ENCODE results near the gene PAH. TPM values are rescaled to one million over a fixed set of nuclear protein-coding genes. Genes with fewer than 3 reads are reported as not detected.
"Not testable (repeated sequence)": the region's sequence is repeated elsewhere in the genome, so short reads cannot be mapped to it uniquely, and the experiment has no call there.

The PAH gene
- polyA plus RNA-seq, 3 donors from 2014 or later = not detected

DNA sequence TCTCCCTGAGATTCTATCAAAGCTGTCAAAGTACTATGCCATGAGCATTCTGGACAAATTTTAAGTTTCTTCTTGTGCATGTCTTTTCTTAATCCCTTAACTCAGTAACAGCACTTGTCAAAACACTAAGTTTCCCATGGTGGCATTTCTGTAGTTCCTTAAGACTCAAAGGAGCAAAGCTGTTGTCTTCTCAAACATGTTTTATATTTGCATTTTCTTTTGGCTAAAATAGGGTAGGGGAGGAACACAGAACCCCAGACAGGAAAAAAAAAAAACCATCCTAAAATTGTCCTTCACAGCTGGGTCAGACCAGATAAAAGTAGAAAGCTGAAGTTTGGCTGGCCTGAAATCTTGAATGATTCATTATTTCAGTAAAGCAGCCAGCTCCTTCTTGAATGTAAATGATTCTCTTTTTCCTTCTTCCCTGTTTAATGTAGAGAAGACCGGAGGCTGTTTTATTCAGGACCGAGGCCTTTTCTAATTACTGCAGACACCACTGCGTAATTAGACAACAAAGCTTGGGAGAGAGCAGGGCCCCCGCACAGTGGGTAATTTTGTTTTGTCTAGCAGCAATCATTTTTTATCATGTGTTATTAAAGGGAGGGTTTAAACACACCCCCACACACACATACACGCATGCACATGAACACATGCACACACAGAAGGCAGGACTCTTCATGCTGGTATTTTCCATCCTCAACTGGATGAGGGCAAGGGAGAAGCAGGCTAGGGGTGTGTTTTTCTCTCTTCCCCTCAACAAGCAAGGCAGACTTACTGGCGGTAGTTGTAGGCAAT is 51.0 kb downstream of the PAH start:
- Mint-ChIP-seq H3K27ac (no peak overlapping the region), H3K4me3 (no peak overlapping the region), H3K36me3 (no peaks in the 10 kb centered on the region), H3K27me3 (ENCODE audit: low read depth in 3 of 3) (peaks cover 1 to 3% (median 2%) of the 10 kb centered on the region in 3 donors), H3K4me1 (no peaks in the 10 kb centered on the region), H3K9me3 (no peaks in the 10 kb centered on the region)
- DNase-seq = no peak

DNA sequence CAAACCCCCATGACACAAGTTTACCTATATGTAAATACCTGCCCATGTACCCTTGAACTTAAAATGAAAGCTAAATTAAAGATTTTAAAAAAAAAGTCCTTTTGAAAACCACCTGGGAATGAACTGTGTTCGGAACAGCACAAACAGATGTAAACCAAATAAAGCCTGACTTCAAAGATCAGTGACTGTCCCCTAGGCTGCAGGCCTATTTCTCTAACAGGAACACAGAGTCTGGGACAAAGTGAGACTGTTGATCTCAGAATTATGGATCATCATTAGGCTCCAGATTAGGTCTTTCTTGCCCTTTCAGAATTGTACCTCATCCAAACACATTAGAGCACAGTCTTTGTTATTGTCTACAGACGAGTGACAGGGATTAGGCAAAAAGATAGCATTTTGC is 54.6 kb downstream of the PAH start:
- Mint-ChIP-seq H3K9me3 (peaks cover 0 to 3% (median 0%) of the 10 kb centered on the region in 6 donors), H3K4me3 (no peak overlapping the region), H3K27me3 (ENCODE audit: low read depth in 3 of 3) (peaks cover under 1 to 4% (median 3%) of the 10 kb centered on the region in 3 donors)

DNA sequence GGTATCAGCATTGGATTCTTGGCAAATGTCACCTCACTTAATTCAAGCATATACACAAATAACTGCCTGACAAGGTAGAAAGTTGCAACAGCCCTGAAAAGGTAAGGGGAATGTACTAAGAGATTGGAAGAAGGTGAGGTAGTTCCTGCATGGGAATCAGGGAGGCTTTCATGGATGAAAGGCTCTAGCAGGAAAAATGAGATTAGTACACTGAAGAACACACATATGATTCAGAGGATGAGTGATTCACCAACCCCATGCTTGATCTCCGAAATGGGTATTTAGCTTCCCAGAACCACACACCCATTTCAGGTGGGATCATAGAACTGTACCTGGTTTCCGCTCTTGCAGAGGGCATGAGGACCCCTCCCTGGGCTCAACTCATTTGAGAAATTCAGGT is 65.8 kb downstream of the PAH start:
- Mint-ChIP-seq H3K27ac (no peak overlapping the region), H3K4me3 (no peak overlapping the region), H3K27me3 (ENCODE audit: low read depth in 3 of 3) (peaks cover 0 to 7% (median 0%) of the 10 kb centered on the region in 3 donors), H3K9me3 (peaks cover 0 to 6% (median under 1%) of the 10 kb centered on the region in 6 donors), H3K4me1 (no peaks in the 10 kb centered on the region), H3K36me3 (no peaks in the 10 kb centered on the region)
- no peak for DNase-seq

More for the DNA sequence above, 54.6 kb downstream of the PAH start:
- no peaks in the 10 kb centered on the region for H3K4me1 Mint-ChIP-seq
- no peak overlapping the region for H3K27ac Mint-ChIP-seq
- DNase-seq = no peak
- no peaks in the 10 kb centered on the region for H3K36me3 Mint-ChIP-seq

DNA sequence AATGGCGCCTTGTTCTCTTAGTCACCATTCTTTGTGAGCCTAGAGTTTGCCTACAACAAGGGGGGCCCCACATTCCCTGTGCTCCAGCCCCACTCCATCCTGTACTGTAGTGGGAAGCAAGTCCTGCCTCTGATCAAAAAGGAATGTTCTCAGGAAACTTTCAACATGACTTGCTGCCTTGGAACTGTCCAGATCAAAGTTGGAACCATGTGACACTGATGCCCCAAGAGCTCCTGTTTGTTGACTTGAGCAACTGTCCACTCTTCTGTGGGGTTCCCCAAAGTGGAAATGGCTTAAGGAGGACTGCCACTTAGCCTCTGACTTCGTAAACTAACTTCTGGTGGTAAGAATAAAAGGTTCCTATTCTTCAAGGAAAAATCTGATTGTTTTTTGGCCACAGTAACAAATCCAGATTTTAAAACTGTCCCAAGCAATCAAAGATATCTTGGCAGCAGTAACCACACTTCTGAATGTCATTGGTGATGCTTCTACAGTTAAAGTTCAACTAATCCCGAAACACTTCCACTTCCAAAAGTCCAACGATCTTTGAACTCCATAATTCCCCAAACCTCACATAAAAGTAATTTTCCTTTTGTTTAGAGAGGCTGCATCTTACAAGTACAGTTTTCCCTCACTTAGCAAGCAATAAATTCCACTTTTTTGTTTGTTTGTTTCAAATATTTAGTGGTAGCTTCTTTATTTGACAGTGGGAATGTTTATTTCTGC is 67.2 kb downstream of the PAH start:
- DNase-seq = no peak
- H3K27ac Mint-ChIP-seq = no peak overlapping the region
- no peaks in the 10 kb centered on the region for H3K36me3 Mint-ChIP-seq
- H3K4me3 Mint-ChIP-seq = no peak overlapping the region
- peaks cover 0 to 8% (median under 1%) of the 10 kb centered on the region in 6 donors for H3K9me3 Mint-ChIP-seq
- H3K4me1 Mint-ChIP-seq = no peaks in the 10 kb centered on the region
- peaks cover 0 to 7% (median 0%) of the 10 kb centered on the region in 3 donors for H3K27me3 Mint-ChIP-seq (ENCODE audit: low read depth in 3 of 3)

DNA sequence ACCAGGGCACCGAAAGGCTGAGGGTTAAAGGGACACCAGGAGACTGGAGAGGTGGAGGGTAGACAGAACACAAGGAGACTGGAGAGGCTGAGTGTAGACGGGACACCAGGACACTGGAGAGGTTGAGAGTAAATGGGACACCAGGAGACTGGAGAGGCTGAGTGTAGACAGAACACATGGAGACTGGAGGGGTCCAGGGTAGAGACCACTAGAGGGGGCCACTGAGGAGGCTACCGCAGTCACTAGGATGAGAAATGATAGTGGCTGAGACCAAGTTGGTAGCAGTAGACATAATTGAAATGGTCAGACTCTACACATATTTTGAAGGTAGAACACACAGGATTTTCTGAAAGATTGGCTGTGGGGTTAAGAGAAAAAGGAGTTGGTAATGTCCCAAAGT is 68.2 kb downstream of the PAH start:
- Mint-ChIP-seq H3K27me3 (ENCODE audit: low read depth in 3 of 3) (peaks cover 0 to 2% (median 2%) of the 10 kb centered on the region in 3 donors), H3K36me3 (no peaks in the 10 kb centered on the region), H3K27ac (no peak overlapping the region), H3K9me3 (peaks cover 0 to 6% (median under 1%) of the 10 kb centered on the region in 6 donors), H3K4me3 (no peak overlapping the region), H3K4me1 (no peaks in the 10 kb centered on the region)
- DNase-seq = no peak

DNA sequence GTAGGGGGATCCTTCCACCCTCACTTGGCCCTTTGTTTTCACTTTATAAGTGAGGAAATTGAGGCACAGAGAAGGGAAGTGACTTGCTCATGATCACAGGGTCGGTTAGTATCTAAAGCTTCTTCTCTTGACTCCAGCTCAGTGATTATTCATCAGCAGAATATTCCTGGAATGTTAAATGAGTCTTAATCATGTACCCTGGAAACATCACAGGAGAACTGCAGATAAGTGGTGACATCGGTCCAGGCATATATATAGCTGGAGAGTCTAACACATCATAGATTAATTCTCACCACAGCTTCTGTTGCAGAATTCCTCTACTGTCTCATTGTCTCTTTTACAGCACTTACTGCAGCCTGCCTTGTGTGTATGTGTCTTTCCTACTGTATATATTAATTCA is 69.9 kb downstream of the PAH start:
- H3K4me1 Mint-ChIP-seq = no peaks in the 10 kb centered on the region
- DNase-seq = no peak
- no peak overlapping the region for H3K4me3 Mint-ChIP-seq
- peaks cover 0 to 6% (median under 1%) of the 10 kb centered on the region in 6 donors for H3K9me3 Mint-ChIP-seq
- H3K27ac Mint-ChIP-seq = no peak overlapping the region
- peaks cover 0 to 2% (median 2%) of the 10 kb centered on the region in 3 donors for H3K27me3 Mint-ChIP-seq (ENCODE audit: low read depth in 3 of 3)
- no peaks in the 10 kb centered on the region for H3K36me3 Mint-ChIP-seq

DNA sequence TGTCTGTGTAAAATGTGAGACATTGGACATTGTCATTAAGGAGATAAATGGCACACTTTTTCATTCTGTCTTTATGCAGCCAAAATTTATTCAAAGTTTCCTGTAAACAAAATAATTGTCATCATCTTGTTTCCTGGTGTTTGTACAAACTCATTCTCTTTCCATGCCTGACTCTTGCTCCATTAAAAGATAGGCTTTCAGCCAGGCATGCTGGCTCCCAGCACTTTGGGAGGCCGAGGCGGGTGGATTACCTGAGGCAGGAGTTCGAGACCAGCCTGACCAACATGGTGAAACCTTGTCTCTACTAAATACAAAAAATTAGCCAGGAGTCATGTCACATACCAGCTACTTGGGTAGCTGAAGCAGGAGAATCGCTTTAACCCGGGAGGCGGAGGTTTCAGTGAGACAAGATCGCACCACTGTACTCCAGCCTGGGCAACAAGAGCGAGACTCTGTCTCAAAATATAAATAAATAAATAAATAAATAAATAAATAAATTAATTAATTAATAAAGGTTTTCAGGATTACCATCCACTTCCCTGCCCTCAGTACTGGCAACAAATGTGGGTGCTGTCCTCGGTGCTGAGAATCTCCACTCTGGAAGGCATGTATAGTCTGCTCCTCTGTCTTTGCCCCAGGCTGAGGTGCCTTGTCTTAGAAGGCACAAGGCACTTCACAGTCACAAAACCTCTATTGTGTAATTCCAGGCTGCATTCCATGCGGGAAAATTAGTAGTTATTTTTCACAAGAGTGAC is 83.2 kb downstream of the PAH start:
- no peak overlapping the region for H3K4me3 Mint-ChIP-seq
- DNase-seq = no peak
- no peaks in the 10 kb centered on the region for H3K36me3 Mint-ChIP-seq
- H3K27ac Mint-ChIP-seq = no peak overlapping the region
- peaks cover 0 to 2% (median 0%) of the 10 kb centered on the region in 3 donors for H3K27me3 Mint-ChIP-seq (ENCODE audit: low read depth in 3 of 3)
- H3K4me1 Mint-ChIP-seq = no peaks in the 10 kb centered on the region
- peaks cover 0 to 7% (median 2%) of the 10 kb centered on the region in 6 donors for H3K9me3 Mint-ChIP-seq

DNA sequence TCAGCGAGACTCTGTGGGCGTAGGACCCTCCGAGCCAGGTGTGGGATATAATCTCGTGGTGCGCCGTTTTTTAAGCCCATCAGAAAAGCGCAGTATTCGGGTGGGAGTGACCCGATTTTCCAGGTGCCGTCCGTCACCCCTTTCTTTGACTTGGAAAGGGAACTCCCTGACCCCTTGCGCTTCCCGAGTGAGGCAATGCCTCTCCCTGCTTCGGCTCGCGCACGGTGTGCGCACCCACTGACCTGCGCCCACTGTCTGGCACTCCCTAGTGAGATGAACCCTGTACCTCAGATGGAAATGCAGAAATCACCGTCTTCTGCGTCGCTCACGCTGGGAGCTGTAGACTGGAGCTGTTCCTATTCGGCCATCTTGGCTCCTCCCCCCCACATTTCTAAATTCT is 84.2 kb downstream of the PAH start:
- not testable (repeated sequence) for H3K4me3 Mint-ChIP-seq; H3K9me3 Mint-ChIP-seq; H3K36me3 Mint-ChIP-seq; H3K27me3 Mint-ChIP-seq (ENCODE audit: low read depth in 3 of 3); H3K4me1 Mint-ChIP-seq; DNase-seq; H3K27ac Mint-ChIP-seq

DNA sequence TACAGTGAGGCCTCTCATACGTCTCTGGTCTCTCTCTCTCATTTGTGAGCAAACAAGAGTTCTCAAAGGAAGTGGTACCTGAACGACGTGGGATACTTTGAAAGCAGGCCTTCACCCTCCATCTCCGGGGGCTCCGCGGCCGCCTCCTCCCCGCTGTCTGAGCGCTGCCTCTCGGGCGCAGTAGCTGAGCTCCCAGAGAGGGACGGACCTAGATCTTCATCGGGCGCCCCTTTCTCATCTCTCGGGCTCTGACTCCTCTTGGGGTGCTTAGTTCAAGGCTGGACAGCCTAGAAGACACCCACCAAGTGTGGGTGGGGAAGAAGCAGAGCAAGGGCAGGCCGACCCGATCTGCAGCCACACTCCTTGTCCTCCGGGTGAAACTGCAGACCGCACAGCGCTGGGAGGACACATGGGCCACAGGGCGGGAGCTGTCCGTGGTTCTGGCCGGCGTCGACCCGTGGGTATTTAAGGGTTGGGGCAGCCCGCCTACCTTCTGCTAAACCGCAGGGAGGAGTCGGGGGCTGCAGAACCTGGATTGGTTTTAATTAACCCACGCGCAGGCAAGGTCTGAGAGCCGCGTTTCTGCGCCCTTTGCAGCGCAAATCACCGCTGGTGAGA is 92.7 kb downstream of the PAH start:
- H3K9me3 Mint-ChIP-seq = peaks cover 0 to 12% (median 4%) of the 10 kb centered on the region in 6 donors
- H3K4me3 Mint-ChIP-seq = no peak overlapping the region
- H3K4me1 Mint-ChIP-seq = no peaks in the 10 kb centered on the region
- no peak for DNase-seq
- H3K27ac Mint-ChIP-seq = no peak overlapping the region
- no peaks in the 10 kb centered on the region for H3K36me3 Mint-ChIP-seq
- H3K27me3 Mint-ChIP-seq (ENCODE audit: low read depth in 3 of 3) = peaks cover 2 to 8% (median 4%) of the 10 kb centered on the region in 3 donors

DNA sequence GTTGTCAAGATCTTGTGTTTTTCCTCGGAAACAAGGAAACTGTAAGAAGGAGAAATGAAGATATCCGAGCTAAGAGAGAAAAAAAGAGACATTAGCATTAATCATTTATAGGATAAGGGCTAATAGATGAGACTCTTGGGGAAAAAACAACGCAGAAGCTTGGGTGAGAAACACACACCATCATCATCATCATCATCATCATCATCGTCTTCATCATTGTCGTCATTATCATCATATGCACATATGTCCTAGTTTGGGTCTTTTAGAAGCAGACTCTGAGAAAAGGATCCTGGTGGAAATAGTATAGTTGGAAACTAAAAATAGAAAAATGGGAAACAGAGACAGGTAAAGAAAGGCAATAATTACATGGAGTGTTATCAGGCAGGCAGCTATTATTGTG is 95.9 kb downstream of the PAH start:
- Mint-ChIP-seq H3K27ac (no peak overlapping the region), H3K4me1 (no peaks in the 10 kb centered on the region), H3K4me3 (no peak overlapping the region), H3K9me3 (peaks cover 0 to 11% (median 4%) of the 10 kb centered on the region in 6 donors), H3K36me3 (no peaks in the 10 kb centered on the region), H3K27me3 (ENCODE audit: low read depth in 3 of 3) (peaks cover 2 to 8% (median 4%) of the 10 kb centered on the region in 3 donors)
- DNase-seq = no peak

DNA sequence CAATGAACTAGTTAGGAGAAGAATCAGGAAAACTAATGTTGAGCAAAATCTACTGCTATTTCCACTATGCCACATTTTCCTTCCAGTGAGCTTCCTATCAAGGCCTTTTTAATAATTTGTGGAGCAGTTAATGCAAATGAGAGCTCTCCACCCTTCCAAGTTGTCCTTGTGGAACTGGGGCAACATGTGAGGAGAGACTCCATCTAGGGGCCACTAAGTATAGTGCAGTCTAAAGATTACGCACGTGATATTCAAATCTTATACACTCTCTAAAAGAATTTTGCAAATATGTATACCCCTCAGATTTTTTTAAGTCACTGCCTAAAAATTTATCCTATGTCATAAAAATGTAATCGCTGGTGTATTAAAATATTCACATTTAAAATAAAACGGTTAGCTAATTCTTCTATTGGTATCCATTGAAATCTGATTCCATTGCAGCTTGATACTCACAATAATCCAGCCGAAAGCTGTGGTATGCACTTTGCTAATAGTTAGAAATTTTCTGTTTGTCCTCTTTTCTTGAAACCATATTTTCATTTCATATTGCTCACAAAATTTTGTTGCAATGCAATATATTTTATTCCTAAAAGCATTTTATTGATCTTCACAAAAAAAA is 100.1 kb downstream of the PAH start:
- Mint-ChIP-seq H3K9me3 (no peaks in the 10 kb centered on the region), H3K4me3 (no peak overlapping the region), H3K27me3 (ENCODE audit: low read depth in 3 of 3) (peaks cover 0 to 3% (median 0%) of the 10 kb centered on the region in 3 donors), H3K4me1 (no peaks in the 10 kb centered on the region), H3K27ac (no peak overlapping the region), H3K36me3 (no peaks in the 10 kb centered on the region)
- no peak for DNase-seq

DNA sequence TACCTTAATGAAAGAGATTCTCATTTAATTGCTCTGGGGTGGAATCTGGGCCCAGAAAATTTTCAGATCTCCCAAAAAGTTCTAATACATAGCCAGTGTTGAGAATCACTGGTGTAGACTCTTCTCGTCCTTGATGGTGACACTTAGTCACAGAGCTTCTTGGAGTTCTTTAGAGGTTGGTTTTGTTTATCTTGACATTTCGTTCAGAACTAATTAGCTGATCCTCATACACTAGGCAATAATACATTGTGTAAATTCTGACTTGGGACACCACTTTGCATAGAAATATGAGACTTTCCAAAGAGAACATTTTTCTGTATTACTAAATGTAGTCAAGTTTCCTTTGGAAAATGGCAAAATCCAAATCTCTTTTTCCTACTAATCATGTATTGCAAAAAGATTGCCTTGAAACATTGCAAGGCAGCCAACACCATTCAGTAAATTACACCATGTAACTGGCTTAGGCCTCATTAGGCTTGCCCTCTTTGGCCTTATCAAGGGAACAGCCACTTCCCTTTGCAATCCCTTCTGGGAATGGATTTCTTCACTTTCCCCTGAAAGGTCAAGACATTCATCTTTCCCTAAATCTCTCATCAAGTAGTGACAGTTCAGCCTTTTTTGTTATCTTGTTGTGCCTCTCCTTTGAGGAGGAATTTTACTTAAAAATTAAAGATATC is 102.2 kb downstream of the PAH start:
- Mint-ChIP-seq H3K36me3 (no peaks in the 10 kb centered on the region), H3K27ac (no peak overlapping the region), H3K9me3 (no peaks in the 10 kb centered on the region), H3K4me1 (no peaks in the 10 kb centered on the region), H3K27me3 (ENCODE audit: low read depth in 3 of 3) (no peaks in the 10 kb centered on the region), H3K4me3 (no peak overlapping the region)
- no peak for DNase-seq

DNA sequence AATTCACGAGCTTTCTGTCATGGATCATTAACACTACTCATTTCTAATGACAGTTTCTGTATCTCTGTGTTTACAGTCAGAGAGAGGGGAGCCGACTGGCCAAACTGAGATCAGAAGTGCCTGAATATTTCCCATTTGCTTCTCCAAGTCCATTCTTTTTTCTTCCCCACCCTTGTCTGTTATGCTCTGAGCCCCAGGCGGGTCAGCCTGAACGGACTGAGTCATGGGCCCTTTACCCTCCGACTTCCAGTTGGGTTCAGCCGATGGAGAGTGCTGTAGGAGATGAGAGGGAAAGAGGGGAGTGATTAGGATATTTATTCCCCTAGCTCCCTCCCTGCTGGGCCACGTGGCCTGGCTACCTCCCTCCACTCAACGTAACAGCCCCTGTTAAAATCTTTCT is 104.7 kb downstream of the PAH start:
- peaks cover 0 to under 1% (median 0%) of the 10 kb centered on the region in 3 donors for H3K27me3 Mint-ChIP-seq (ENCODE audit: low read depth in 3 of 3)
- H3K9me3 Mint-ChIP-seq = no peaks in the 10 kb centered on the region
- no peak overlapping the region for H3K27ac Mint-ChIP-seq
- no peak for DNase-seq
- H3K36me3 Mint-ChIP-seq = no peaks in the 10 kb centered on the region
- H3K4me1 Mint-ChIP-seq = no peaks in the 10 kb centered on the region
- no peak overlapping the region for H3K4me3 Mint-ChIP-seq

All from immature natural killer cell (primary cell).